GM12873 (cell line): ENCODE data around the gene GPX8.

Source experiments
- TF ChIP-seq, protein P1 (sequence below): IDR thresholded peaks from 2 replicates; pipeline ENCODE4 v1.5.1; 2012; ENCODE audit warnings: low read depth, mild to moderate bottlenecking, moderate library complexity, low read length, control low read depth; ENCODE audit not compliant: insufficient read depth; ENCODE audit errors: missing control alignments

Gene GPX8

DNA sequence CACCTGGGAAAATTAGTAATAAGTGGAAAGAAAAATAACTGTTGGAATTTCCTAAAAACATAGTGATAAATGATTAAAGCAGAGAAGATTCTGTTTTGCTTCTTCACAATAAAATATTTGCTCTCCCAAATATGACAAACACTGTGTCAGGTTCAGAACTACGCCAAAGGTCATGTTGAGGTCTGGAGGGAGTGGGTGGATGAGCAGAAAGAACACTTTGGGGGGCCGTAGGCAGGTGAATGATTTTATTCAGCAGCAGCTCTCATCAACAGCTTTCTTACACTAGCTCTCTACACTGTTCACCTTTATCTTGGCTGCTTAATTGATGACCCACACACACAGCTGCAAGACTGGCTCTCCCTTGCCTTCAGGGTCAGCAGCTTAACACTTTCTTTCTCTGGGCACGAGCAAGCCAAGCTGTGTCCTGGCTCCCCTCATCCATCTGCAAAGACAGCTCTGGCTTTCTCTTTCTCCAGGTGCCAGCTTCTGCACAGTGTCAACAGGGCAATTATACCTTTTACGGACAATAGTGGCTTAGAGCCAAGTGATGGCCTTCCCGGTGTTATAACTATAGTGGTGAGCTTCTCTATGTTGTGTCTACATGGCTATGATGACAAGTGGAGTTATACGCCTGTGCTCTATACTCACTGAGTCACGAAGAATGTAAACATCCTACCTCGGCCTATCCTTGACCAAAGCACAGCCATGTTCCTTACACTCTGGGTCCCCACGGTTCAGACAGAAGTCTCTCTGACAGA lies 18.9 kb upstream of the GPX8 start:
- TF ChIP-seq, protein P1, sequence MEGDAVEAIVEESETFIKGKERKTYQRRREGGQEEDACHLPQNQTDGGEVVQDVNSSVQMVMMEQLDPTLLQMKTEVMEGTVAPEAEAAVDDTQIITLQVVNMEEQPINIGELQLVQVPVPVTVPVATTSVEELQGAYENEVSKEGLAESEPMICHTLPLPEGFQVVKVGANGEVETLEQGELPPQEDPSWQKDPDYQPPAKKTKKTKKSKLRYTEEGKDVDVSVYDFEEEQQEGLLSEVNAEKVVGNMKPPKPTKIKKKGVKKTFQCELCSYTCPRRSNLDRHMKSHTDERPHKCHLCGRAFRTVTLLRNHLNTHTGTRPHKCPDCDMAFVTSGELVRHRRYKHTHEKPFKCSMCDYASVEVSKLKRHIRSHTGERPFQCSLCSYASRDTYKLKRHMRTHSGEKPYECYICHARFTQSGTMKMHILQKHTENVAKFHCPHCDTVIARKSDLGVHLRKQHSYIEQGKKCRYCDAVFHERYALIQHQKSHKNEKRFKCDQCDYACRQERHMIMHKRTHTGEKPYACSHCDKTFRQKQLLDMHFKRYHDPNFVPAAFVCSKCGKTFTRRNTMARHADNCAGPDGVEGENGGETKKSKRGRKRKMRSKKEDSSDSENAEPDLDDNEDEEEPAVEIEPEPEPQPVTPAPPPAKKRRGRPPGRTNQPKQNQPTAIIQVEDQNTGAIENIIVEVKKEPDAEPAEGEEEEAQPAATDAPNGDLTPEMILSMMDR, result no peak

DNA sequence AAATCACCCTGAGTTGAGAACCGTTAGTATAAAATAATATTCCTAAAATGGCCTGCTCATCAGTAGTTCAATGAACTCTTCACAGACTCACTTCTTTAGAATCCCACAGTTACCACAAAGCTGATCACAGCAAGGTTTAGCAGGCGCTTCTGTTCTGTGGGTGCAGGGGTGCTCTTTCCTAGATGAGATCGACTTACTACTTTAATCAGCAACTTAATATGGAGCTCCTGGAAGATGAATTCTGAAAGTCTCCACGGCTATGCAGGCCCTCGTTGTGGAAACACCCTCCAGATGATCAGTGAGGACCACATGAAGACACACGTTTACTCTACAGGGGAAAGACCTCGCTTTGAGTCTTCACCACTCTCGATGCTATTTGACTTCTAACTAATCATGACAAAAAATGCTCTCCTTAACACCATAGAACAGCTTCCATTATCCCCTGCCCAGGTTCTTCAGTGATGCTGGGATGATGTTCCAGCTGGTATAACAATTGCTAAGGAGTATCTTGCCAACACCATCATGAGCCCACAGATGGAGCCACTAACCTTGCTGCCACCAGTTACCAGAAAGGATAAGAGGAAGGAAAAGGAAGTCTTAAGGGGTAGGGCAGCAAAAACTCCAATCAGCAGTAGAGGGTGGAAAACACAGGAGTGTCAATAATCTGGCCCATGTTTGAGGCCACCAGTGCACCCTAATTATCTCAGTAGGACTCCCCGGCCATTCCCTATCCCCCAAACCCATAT lies 17.9 kb upstream of the GPX8 start:
- TF ChIP-seq, protein P1, result no peak

DNA sequence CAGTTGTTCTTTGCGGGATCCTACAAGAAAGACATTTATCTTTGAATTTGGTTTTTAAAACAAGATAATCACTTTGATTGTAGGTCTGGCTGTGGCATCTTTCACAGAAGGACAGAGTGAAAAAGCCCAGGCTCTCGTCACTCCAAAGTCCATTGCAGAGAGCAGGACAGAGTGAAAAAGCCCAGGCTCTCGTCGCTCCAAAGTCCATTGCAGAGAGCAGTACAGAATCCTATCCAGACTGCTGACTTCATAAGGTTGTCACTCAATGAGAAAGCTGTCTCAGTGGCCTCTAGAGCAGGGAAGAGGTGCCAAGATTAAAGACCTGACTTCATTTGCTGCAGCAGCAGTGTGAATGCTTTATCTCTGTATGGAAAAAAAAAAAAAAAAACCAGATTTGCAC lies 16.3 kb upstream of the GPX8 start:
- TF ChIP-seq, protein P1, result no peak

DNA sequence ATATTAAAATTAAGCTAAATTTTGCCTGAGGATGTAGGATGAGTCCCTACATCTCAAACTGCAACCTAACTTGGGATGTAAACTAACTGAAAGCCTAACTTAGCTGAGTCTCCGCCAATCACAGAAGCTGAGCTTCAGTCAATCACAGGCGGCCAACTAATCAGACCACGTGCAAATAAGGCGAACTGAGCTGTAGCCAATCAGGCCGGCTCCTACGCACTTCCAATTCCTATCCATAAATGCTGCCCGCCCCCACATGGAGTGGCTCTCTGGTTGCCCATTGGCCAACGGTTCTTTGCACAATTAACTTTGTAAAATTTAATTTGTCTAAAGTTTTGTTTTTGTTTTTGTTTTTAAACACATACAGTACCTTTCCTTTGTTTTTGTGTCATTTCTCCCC lies 13.9 kb upstream of the GPX8 start:
- TF ChIP-seq, protein P1, result no peak

DNA sequence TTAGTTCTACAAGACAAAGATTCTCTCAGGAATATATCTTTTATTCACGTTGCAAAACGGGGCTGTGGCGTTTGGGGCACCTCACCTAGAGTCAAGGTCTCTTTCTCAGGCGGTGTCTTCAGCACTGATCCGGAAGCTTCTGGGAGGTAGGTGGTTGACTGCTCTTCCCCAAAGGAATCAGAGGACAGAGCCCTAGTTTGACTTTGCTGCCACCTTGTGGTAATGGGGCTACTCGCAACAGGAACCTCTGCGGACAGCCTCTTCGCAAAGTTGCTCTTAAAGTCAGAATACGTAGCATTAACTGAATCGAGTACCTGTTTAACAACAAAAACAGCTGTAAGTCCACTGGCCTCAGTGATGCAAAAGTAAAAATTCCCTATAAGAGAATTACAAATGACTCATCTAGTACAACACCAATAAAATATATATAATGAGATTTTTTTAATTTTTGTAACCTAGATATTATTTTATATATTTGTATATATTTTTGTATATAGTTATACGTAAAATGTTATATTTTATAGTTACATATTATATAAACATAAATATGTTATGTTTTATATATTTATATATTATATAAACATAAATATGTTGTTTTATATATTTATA lies 13.3 kb upstream of the GPX8 start:
- TF ChIP-seq, protein P1, result peak; percentile 97

DNA sequence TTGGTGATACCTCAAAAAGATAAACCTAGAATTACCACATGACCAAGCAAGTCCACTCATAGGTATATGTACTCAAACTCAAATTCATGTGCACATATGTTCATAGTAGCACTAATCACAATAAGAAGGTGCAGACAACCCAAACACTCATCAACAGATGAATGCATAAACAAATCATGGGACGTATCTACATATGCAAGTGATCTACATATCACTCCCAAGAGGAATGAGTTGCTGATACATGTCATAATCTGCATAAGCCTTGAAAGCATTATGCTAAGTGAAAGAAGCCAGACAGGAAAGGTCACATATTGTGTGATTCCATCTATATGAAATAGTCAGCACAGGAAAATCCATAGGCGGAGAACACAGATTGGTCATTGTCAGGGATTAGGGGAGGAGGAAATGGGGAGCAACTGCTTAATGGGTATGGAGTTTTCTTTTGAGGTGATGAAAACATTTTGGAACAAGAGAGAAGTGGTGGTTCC lies 10.6 kb upstream of the GPX8 start:
- TF ChIP-seq, protein P1, result no peak

DNA sequence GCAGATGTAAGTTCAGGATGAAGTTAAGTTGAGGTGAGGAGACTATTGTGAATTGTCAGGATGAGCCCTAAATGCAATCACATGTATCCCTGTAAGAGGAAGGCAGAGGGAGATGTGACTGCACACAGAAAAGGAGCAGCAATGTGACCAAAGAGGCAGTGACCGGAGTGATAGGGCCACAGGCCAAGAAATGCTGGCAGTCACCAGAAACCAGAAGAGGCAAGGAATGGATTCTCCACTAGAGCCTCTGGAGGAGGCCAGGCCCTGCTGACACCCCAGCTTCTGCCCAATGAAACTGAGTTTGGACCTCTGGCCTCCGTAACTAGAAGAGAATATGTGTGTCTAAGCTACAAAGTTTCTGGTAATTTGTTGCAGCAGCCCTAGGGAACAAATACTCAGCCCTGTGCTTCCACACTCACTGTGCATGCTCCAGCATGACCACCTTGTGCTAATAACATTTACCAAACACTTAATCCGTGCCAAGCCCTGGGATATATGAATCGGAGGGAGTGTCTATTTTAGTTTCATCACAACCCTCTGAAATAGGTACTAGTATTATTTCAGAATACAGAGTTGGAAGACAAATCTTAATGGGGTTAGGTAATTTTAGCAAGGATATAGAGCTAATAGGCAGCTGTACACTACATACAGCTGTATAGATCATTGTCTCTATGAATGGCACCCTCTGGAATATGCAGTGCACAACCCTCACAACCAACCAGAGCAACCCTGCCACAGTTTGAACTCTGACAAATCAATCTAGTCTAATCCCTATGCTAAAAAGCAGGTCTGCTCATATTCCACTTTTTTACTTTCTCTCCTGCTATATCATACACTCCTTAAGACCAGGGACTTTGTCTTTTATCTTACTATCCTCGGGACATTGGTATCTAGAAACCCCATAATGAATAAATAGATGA lies 7.8 kb upstream of the GPX8 start:
- TF ChIP-seq, protein P1, result no peak
